ENCODE data around the gene AKR1A1.
"Not testable (repeated sequence)": the region's sequence is repeated elsewhere in the genome, so short reads cannot be mapped to it uniquely, and the experiment has no call there.

Gene AKR1A1

DNA sequence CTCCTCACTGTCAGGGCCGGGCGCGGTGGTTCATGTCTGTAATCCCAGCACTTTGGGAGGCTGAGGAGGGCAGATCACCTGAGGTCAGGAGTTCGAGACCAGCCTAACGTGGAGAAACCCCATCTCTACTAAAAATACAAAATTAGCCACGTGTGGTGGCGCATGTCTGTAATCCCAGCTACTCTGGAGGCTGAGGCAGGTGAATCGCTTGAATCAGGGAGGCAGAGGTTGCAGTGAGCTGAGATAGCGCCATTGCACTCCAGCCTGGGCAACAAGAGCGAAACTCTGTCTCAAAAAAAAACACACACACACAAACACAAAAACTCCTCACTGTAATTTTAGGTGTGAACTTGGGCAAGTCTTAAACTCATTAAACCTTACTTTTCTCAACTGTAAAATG is 26.7 kb upstream of the AKR1A1 start:
- DNase-seq (ENCODE audit: low read depth), result not testable (repeated sequence)

DNA sequence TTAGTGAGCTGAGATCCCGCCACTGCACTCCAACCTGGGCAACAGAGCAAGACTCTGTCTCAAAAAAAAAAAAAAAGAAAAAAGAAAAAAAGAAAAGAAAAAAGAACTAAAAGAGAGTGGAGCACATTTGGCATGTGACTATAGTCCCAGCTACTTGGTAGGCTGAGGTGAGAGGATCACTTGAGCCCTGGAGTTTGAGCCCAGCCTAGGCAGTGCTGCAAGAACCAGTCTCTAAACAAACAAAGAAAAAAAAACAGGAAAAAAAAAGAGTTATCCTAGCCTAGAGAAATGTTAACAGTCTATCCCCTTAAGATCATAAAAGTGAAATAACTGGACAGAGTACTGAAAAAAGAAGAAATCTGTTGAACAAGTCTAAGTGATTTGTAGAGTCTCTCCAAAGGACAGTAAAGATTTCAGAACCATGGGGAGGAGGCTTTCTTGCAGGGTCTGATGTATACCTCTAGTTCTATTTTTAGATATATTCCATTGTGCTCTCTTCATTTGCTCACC is 24.4 kb upstream of the AKR1A1 start:
- DNase-seq (ENCODE audit: low read depth), result no peak

DNA sequence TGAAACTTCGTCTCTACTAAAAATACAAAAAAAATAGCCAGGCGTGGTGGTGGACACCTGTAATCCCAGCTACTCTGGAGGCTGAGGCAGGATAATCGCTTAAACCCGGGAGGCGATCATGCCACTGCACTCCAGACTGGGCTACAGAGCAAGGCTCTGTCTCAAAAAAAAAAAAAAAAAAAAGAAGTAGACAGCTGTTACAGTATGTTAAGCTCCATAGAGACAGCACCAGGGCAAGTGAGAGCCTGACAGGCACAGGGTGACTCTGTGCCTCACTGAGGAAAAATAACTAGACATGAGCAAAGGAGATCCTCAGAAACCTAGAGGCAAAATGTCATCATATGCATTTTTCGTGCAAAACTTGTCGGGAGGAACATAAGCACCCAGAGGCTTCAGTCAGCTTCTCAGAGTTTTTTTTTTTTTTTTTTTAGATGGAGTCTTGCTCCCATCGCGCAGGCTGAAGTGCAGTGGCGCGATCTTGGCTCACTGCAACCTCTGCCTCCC is 19.9 kb upstream of the AKR1A1 start:
- DNase-seq (ENCODE audit: low read depth), result no peak

DNA sequence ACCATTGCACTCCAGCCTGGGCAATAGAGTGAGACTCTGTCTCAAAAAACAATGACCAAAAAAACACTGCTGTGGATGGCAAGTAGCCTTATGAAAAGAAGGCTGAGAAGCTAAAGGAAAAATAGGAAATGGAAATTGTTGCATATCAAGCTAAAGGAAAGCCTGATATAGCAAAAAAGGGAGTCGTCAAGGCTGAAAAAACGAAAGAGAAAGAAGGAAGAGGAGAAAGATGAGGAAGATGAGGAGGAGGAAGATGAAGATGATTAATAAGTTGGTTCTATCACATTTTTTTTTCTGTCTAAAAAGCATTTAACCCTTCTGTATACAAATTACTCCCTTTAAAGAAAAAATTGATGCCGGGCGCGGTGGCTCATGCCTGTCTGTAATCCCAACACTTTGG is 18.8 kb upstream of the AKR1A1 start:
- no peak for DNase-seq (ENCODE audit: low read depth)

DNA sequence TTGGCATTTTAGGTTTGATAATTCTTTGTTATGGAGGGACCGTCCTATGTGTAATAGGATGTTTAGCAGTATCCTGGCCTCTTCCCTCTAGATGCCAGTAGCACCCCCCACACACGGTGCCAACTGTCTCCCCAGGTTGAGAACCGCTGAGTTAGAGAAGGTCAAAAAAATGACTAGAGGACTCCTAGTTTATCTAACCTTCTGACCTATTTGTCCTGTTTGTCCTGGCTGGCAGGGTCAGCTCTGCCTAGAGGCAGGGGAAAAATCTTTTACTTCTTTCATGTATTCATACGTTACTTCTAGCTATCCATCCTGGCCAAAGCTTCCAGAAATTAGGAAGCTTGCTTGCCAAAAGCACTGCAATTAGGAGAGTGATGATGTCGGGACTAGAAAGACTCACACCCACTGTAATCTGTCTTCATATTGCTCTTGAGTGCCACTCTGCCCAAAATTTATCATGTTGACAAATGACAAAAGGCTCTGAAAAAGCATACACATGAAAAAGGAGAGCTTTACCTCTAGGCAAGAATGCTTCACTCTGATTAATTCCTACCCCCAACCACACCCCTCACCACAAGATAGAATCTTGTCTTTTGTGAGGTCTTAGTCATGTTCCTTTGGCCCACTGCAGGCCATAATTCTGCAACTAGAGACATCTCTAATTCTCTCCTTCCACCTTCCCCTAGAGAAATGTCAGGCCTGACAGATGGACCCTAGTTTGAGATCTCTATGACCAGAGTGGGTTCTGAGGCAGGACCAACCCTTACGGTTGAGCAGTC is 14.4 kb upstream of the AKR1A1 start:
- no peak for DNase-seq (ENCODE audit: low read depth)

DNA sequence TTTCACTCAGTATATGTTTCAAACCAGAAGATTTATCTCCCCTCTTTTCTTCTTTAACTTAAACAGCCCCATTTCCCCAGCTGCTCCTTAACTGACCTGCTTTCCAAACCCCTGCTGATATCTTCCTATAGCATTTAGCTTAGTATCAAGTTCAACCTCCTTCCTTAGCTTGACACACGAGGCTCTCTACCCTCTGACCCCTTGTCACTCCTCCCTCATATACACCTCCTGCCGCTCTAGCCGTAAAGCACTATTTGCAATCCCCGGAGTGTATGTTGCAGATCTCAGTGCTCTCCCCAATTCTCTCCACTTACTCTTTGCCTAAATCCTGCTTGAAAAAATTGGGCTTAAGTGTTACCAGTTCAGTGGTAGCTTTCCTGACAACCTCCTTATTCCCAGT is 13.7 kb upstream of the AKR1A1 start:
- no peak for DNase-seq (ENCODE audit: low read depth)

DNA sequence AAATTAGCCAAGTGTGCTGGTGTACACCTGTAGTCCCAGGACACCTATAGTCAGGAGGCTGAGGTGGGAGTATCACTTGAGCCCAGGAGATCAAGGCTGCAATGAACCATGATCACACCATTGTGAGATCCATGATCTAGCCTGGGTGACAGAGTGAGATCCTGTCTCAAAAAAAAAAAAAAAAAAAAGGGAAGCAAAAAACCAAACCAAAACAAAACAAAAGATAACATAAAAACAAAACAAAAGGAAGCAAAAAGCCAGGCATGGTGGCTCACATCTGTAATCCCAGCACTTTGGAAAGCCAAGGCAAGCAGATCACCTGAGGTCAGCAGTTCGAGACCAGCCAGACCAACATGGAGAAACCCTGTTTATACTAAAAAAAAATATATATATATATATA is 9.4 kb upstream of the AKR1A1 start:
- DNase-seq (ENCODE audit: low read depth), result no peak

DNA sequence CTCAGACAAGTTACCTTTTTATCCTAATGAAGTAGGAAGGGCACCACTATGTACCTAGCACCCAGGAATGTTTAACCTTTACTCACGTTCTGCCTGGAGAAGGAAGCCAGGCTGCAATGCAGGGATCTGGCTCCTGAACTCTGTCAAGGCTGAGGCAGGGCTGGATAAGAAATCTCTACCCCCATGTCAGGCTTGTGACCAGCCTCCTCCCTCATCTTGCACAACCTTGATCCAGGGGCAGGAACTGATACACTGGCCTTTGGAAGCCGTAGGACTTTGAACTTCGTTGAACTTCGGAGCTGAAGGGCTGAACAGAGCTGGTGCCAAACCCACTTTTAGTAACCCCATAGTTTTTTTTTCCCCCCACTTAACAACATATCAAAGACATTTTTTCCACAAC is 8.0 kb upstream of the AKR1A1 start:
- DNase-seq (ENCODE audit: low read depth), result no peak

DNA sequence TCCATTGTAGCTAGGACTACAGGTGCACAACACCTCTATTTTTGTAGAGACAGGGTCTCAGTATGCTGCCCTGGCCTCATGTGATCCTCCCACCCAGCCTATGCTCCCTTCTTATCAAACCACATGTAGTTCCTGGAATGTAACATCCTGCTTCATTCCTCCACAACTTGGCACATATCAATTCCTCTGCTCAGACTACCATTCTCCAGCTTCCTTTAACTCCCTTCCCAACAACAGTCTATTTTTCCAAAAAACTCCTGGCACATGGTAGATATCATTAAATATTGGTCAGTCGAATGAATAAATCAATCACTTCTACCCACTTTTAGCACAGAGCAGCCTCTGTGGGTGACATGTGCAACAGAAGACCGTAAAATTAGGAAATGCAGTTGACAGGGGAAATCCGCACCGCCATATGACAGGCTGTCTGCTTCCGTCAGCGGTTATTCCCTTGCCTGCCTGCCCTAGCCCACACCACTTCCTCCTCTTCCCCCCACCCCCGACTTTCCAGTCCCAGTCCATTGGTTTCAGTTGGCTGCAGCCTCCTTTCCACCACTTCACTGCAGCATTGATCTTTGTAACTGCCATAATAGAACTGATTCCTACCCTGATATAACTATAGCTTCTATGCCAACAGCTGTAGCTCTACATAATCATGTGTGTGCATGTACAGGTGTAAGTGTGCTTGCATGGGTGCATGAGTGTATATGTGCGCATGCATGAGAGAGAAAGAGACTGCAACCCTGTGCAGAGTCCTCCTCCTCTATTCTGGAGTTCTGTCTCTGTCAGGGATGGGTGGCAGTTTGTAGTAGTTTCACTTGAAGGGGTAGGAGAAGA is 6.8 kb upstream of the AKR1A1 start:
- DNase-seq (ENCODE audit: low read depth), result peak; percentile 56

DNA sequence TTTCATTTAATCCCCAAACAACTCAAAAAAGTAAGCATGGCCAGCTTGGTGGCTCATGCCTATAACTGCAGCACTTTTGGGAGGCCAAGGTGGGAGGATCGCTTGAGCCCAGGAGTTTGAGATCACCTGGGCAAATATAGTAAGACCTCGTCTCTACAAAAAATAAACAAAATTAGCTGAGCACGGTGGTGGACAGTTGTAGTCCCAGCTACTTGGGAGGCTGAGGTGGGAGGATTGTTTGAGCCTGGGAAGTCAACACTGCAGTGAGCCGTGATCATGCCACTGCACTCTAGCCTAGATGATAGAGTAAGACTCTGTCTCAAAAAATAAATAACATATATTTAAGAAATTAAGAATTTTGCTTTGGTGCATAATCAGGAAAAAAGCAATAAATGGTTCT is 6.1 kb upstream of the AKR1A1 start:
- DNase-seq (ENCODE audit: low read depth), result no peak

DNA sequence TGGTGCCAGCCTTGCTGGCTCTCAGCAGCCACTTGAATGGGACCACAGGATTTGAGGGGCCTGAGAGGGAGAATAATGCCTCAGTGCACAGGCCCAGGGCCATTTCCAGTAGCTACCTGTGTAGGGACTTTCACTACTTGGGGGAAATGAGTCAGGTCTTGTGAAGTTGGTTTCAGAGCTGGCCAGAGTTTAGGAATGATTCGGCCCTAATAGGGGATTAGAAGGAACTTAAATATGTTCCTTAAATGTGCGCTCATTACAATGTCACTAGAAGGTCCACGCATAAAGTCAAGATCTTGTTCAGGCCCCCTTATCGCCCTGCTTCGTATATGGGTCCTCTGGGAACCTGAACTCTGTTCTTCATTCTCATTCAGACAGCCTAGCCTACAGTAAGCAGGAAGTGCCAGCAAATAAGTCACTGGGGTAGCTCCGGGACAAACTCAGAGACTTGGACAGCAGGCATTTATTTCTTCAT is 5.6 kb upstream of the AKR1A1 start:
- DNase-seq (ENCODE audit: low read depth), result no peak

DNA sequence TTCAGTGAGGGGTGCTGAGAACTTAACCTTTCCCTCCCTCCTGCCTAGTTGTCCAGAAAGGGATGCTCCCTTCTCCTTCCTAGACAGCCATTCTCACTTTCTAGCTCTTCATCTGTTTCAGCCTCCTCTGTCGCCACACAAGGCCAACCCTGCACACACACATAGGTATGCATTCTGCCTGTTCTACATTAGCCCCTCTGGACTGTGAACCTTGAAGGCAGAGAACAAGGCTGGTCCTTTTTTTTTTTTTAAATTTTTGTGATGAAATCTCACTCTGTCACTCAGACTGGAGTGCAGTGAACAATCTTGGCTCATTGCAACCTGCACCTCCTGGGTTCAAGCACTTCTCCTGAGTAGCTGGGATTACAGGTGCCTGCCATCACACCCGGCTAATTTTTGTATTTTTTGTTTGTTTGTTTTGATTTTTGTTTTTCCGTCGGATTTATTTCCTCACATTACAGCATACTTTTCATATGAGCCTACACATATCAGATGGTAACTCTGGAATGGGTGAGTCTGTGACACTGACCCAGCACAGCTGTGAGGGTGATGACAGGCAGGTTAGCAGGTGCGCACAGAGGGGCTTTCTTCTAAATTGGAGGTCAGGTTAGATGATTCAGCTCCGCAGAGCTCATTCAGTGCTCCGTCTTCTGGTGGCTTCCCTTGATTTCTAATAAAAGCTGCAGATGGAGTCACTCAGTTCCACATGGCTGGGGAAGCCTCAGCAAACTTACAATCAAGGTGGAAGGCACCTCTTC is 4.9 kb upstream of the AKR1A1 start:
- no peak for DNase-seq (ENCODE audit: low read depth)

DNA sequence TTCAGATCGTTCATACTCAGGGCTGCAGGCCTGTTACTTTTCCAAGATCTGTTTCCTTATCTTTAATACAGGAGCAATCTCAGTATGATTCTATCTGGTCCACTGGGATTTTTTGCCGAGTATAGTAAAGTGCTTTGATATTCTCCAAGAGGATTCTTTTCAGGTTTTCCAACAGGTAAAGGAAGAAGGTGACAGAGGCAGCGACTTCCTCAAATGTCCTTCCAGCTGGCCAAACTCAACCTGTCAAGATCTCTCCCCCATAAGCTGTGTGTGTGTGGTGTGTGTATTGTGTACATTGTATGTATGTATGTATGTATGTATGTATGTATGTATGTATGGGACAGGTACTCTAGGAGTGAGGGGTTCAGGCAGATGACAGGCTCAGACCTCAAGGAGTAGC is 1.1 kb downstream of the AKR1A1 start:
- no peak for DNase-seq (ENCODE audit: low read depth)

DNA sequence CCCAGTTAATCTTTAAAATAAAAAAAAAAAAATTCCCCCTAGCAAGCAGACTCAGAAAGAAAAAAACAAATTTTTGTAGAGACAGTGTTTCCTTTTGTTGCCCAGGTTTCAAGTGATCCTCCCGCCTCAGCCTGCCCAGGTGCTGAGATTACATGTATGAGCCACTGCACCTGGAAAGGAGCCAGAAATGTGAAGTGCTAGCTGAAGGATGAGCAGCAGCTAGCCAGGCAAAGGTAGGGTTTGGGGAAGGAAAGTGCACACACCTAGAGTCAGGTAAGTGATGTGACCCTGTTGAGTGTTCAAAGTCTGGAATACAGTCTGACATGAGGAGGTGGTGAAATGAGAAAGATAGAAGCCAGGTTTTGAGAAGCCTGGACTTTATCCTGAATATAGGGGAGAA is 1.7 kb downstream of the AKR1A1 start:
- no peak for DNase-seq (ENCODE audit: low read depth)

DNA sequence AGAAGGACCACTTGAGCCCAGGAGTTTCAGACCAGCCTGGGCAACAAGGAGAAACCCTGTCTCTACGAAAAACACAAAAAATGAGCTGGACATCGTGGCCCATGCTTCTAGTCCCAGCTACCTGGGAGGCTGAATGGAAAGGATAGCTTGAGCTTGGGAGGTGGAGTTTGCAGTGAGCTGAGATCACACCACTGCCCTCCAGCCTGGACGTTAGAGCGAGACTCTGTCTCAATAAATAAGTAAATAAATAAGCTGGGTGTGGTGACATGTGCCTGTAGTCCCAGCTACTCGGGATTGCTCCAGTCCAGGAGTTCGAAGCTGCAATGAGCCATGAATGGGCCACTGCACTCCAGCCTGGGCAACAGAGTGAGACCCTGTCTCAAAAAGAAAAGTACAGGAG is 3.6 kb downstream of the AKR1A1 start:
- no peak for DNase-seq (ENCODE audit: low read depth)

DNA sequence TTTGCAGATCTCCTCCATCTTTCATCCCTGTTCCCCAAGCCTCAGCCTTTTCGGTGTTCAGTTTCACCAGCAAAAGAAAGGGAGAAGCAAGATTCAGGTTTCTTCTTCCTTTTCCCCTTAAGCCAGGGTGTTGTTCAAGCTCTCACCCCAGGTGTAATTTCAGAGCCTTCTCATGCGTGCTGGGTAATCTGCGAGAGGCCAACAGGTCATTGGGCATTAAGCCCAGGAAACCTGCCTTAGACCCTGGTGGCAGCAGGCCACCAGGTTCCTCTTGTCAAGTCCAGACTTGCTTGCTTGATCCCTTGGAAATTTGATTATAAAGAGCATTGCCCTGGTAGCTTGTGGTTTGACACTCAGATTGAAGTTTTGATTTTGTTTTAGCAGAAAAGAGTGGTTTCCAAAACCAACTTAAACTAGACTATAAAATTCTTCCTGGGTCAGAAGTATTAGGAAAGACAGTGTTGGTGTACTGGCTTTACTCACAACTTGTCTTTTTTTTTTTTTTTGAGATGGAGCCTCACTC is 6.9 kb downstream of the AKR1A1 start:
- no peak for DNase-seq (ENCODE audit: low read depth)

DNA sequence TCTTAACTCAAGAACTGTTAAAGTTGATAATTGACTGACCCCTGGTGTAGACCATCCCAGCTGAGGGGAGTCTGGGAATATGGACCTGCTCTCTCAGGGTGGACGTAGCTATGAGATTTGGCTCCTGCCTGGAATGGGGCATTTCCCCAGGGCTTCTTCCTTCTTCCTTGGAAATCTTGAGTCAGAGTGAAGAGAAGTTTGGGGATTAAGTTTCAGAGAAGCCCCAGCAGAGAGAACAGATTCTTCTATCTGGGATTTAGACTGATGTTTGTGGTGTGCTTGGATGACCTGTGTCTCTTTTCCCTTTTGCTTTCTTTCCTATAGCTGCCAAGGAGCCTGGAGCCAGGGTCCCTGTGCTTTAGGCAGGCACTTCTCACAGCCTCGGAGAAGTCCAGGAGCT is 13.2 kb downstream of the AKR1A1 start:
- DNase-seq (ENCODE audit: low read depth), result no peak

DNA sequence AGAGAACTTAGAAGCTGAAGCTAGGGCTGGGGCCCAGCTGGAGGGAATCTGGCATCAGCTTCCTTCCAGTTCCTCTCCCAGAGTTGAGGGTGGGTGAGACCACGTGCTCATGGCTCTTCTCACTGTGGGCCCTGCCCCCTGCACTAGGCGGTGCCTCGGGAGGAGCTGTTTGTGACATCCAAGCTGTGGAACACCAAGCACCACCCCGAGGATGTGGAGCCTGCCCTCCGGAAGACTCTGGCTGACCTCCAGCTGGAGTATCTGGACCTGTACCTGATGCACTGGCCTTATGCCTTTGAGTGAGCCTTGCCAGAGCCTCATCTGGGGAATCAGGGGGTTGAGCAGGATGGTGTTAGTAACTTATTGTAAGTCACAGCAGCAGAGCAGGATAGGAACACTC is 16.1 kb downstream of the AKR1A1 start:
- DNase-seq (ENCODE audit: low read depth), result no peak

DNA sequence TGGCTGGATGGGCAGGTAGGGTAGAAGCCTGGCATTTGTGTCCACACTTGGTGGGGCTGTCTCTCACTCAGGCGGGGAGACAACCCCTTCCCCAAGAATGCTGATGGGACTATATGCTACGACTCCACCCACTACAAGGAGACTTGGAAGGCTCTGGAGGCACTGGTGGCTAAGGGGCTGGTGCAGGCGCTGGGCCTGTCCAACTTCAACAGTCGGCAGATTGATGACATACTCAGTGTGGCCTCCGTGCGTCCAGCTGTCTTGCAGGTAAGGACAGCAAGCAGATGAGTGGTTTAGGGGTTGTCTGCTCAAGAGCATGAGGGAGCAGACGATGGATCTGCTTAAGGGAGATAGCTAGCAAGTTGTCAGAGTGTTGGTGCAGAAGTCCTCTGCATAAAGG is 17.3 kb downstream of the AKR1A1 start:
- DNase-seq (ENCODE audit: low read depth), result no peak

DNA sequence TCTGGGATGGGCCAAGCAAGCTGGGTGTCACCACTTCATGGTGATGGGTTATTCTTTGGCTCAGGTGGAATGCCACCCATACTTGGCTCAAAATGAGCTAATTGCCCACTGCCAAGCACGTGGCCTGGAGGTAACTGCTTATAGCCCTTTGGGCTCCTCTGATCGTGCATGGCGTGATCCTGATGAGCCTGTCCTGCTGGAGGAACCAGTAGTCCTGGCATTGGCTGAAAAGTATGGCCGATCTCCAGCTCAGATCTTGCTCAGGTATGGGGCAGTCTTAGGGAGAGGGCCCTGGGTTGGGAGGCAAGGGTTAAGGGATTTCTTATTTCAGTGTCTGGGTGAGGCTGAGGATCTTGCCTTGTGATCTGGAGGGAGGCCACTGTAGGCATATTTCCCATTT is 17.8 kb downstream of the AKR1A1 start:
- DNase-seq (ENCODE audit: low read depth), result no peak

DNA sequence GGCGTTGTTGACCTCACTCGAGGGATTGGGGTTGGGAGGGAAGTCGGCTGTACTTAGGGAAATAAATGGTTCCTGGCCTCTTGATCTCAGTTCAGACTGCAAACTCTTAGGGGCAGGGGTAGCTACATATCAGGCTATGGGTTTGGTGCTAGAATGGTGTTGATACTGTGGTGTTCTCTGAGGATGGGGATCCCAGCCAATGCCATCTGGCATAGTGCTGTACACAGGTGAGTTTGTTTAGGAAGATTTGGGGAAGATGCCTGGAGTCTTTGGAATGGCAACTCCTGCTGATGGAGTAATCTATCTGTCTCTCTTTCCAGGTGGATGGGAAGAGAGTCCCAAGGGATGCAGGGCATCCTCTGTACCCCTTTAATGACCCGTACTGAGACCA is 18.9 kb downstream of the AKR1A1 start:
- no peak for DNase-seq (ENCODE audit: low read depth)

DNA sequence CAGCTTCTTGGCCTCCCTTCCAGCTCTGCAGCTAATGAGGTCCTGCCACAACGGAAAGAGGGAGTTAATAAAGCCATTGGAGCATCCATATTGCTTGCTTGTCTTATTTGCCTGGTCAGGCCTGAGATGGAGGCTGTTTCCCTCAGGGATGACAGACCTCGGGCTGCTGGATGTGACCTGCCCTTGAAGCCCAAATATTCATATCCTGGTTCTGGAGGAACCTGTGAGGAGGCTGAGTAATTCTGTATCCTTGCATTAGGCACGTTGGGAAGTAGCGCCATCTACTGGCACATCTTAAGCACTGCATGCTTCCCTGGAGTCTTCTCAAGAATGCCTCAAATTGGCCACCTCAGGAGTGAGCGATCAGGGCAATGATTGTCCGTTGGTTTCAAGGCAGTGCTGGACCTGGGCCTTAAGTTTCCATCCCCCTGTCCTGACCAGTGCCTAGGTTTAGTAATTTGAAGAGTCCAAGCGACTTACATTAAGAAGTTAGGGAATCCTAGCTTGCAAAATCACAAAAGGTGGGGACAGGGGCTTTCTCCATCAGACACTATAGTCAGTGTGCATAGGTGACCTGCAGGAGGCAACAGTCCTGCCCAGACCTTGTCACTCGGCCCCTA is 19.4 kb downstream of the AKR1A1 start:
- peak; percentile 53 for DNase-seq (ENCODE audit: low read depth)
